ENCODE data around the gene CUL7. TPM values are rescaled to one million over a fixed set of nuclear protein-coding genes. Genes with fewer than 3 reads are reported as not detected.

CUL7 gene
- total RNA-seq, 1 experiment from 2014 or later: 20.8 TPM

- Mint-ChIP-seq H3K27me3 (ENCODE audit: low read depth) (no peaks in the 10 kb centered on the region), H3K4me3 (no peak overlapping the region), H3K36me3 (peaks cover 35% of the 10 kb centered on the region), H3K4me1 (peaks cover 36% of the 10 kb centered on the region), H3K9me3 (no peaks in the 10 kb centered on the region), H3K27ac (no peak overlapping the region; the same call in 1 of the 2 replicates)
- TF ChIP-seq NR3C1 (CRISPR knock-in tag; conservative IDR thresholded peaks at IDR 0.05; ENCODE audit: low read depth) (no peak), ZNF416 (CRISPR knock-in tag; IDR thresholded peaks at IDR 0.05) (no peak), ATF1 (CRISPR knock-in tag; IDR thresholded peaks at IDR 0.05) (no peak), RELA (CRISPR knock-in tag; IDR thresholded peaks at IDR 0.05; ENCODE audit: borderline replicate concordance) (no peak), SOX15 (CRISPR knock-in tag; IDR thresholded peaks at IDR 0.05) (no peak), ZNF396 (CRISPR knock-in tag; IDR thresholded peaks at IDR 0.05; ENCODE audit: borderline replicate concordance) (no peak), ZNF263 (CRISPR knock-in tag; IDR thresholded peaks at IDR 0.05; ENCODE audit: low read depth) (no peak), TP53 (CRISPR knock-in tag; IDR thresholded peaks at IDR 0.05) (no peak), CDX4 (CRISPR knock-in tag; IDR thresholded peaks at IDR 0.05; ENCODE audit: borderline replicate concordance) (no peak), CREM (CRISPR knock-in tag; IDR thresholded peaks at IDR 0.05) (no peak), TCF7 (CRISPR knock-in tag; IDR thresholded peaks at IDR 0.05; ENCODE audit: low read depth) (no peak), ZNF425 (CRISPR knock-in tag; conservative IDR thresholded peaks at IDR 0.05) (no peak), USF2 (CRISPR knock-in tag; IDR thresholded peaks at IDR 0.05) (no peak), ESRRA (CRISPR knock-in tag; IDR thresholded peaks at IDR 0.05; ENCODE audit: borderline replicate concordance) (no peak), SMAD4 (CRISPR knock-in tag; IDR thresholded peaks at IDR 0.05) (no peak)
- no peak for DNase-seq (ENCODE audit: low spot score)
- no peak for ATAC-seq
- POLR2A ChIA-PET: no interaction called here
- CTCF ChIA-PET: interaction anchor here (0.8 kb wide), 1 partner anchor 53 kb away, joined by 4 read pairs; no protein-coding TSS in a partner anchor
Observed at GRCh38 chr6:43016943-43017334, 36.7 kb downstream of the CUL7 start.

GRCh38 chr6:43016176-43016942 lies 37.3 kb downstream of the CUL7 start:
- ATAC-seq: no peak
- Mint-ChIP-seq H3K4me1 (peaks cover 36% of the 10 kb centered on the region), H3K27me3 (ENCODE audit: low read depth) (no peaks in the 10 kb centered on the region), H3K36me3 (peaks cover 41% of the 10 kb centered on the region), H3K4me3 (peak overlapping the region; percentile 53), H3K27ac (peak overlapping the region; percentile 90; the same call in 1 of the 2 replicates), H3K9me3 (no peaks in the 10 kb centered on the region)
- CTCF ChIA-PET: interaction anchor here (0.8 kb wide), 1 partner anchor 53 kb away, joined by 4 read pairs; no protein-coding TSS in a partner anchor
- TF ChIP-seq FOXP4 (CRISPR knock-in tag; IDR thresholded peaks at IDR 0.05): no peak
- TF ChIP-seq ARID4B (CRISPR knock-in tag; IDR thresholded peaks at IDR 0.05; ENCODE audit: borderline replicate concordance): no peak
- TF ChIP-seq CREB1 (CRISPR knock-in tag; IDR thresholded peaks at IDR 0.05): no peak
- TF ChIP-seq ZNF671 (CRISPR knock-in tag; IDR thresholded peaks at IDR 0.05): no peak
- no peak for TF ChIP-seq MYBL2 (CRISPR knock-in tag; IDR thresholded peaks at IDR 0.05)
- no peak for TF ChIP-seq NFYB (CRISPR knock-in tag; conservative IDR thresholded peaks at IDR 0.05; ENCODE audit: low read depth)
- TF ChIP-seq ZNF512 (CRISPR knock-in tag; IDR thresholded peaks at IDR 0.05; ENCODE audit: borderline replicate concordance): no peak
- no peak for TF ChIP-seq SMAD4 (CRISPR knock-in tag; IDR thresholded peaks at IDR 0.05)
- TF ChIP-seq SP1 (CRISPR knock-in tag; conservative IDR thresholded peaks at IDR 0.05): no peak
- no peak for TF ChIP-seq ZNF138 (CRISPR knock-in tag; conservative IDR thresholded peaks at IDR 0.05)
- POLR2A ChIA-PET: interaction anchor here (0.5 to 0.7 kb wide), 2 partner anchors 11 to 147 kb away, joined by 3 to 5 read pairs; no protein-coding TSS in a partner anchor
- DNase-seq (ENCODE audit: low spot score): no peak
